Brain microvascular endothelial cell (primary cell): ENCODE data around the gene FTHL17.

ENCODE experiments used
- DNase-seq: peaks from one replicate; pipeline ENCODE4 v3.0.0-alpha.2; 2020
- H3K27ac ChIP-seq: fragments of 250-450 bp; sonication (Bioruptor Pico); 2 replicates; pipeline ENCODE4 v1.5.1; 2020; ENCODE audit warnings: mild to moderate bottlenecking, moderate library complexity
- H3K27me3 ChIP-seq: fragments of 250-450 bp; sonication (Bioruptor Pico); replicated peaks from 2 replicates; pipeline ENCODE4 v1.5.1; 2020; ENCODE audit warnings: mild to moderate bottlenecking
- H3K36me3 ChIP-seq: fragments of 250-450 bp; sonication (Bioruptor Pico); replicated peaks from 2 replicates; pipeline ENCODE4 v1.5.1; 2020; ENCODE audit warnings: mild to moderate bottlenecking
- H3K4me3 ChIP-seq: 2 replicates; pipeline ENCODE4 v1.5.1; 2011; ENCODE audit warnings: low read depth, mild to moderate bottlenecking, control low read depth, low read length, moderate library complexity
- CTCF ChIP-seq: IDR thresholded peaks from 2 replicates; pipeline ENCODE4 v1.5.1; 2011; ENCODE audit warnings: low read depth, mild to moderate bottlenecking, moderate library complexity, low read length, control low read depth, inconsistent platforms; ENCODE audit errors: missing control alignments
- in situ Hi-C: cut with HindIII; loops from 2 replicates; pipeline ENCODE4 v1.10.0; 2017; ENCODE audit warnings: low sequenced_read_pairs, low pct_ligation_motif_present

FTHL17 gene

GRCh38 chrX:31036895-31037294 is 34.9 kb downstream of the FTHL17 start:
- DNase-seq, result peak; percentile 60
- Histone ChIP-seq H3K27me3 (no peaks in the 10 kb centered on the region), H3K36me3 (no peaks in the 10 kb centered on the region), H3K27ac (no peak overlapping the region), H3K4me3 (no peak overlapping the region)
- in situ Hi-C loops, result no loop called here
- TF ChIP-seq CTCF, result peak; percentile 78

GRCh38 chrX:31027351-31027750 is 44.5 kb downstream of the FTHL17 start:
- Histone ChIP-seq H3K4me3 (no peak overlapping the region), H3K27me3 (no peaks in the 10 kb centered on the region), H3K27ac (no peak overlapping the region), H3K36me3 (no peaks in the 10 kb centered on the region)
- TF ChIP-seq CTCF, result no peak
- in situ Hi-C loops, result no loop called here
- DNase-seq, result no peak

- TF ChIP-seq CTCF, result no peak
- Histone ChIP-seq H3K4me3 (no peak overlapping the region), H3K27ac (no peak overlapping the region), H3K36me3 (no peaks in the 10 kb centered on the region), H3K27me3 (no peaks in the 10 kb centered on the region)
- in situ Hi-C loops, result no loop called here
- no peak for DNase-seq
Measured at GRCh38 chrX:31024866-31025265, 47.0 kb downstream of the FTHL17 start.

GRCh38 chrX:31021537-31021936 is 50.3 kb downstream of the FTHL17 start:
- Histone ChIP-seq H3K36me3 (no peaks in the 10 kb centered on the region), H3K27me3 (no peaks in the 10 kb centered on the region), H3K4me3 (no peak overlapping the region), H3K27ac (no peak overlapping the region)
- TF ChIP-seq CTCF, result no peak
- in situ Hi-C loops, result no loop called here
- no peak for DNase-seq
